ENCODE measurements around the gene TAOK1. TPM values are rescaled to one million over a fixed set of nuclear protein-coding genes. Genes with fewer than 3 reads are reported as not detected.

TAOK1 gene
- total RNA-seq, 1 experiment from 2014 or later: 85.5 TPM

GRCh38 chr17:29514792-29515191 lies 124.6 kb downstream of the TAOK1 start:
- intact Hi-C loops (cut with micrococcal nuclease; ENCODE audit: unreplicated experiment): no loop called here
- Histone ChIP-seq H3K27ac (ENCODE audit: low read depth, low read length, poor library complexity, severe bottlenecking) (no peak overlapping the region), H3K9me3 (ENCODE audit: low read depth, low read length, poor library complexity, severe bottlenecking) (no peaks in the 10 kb centered on the region), H3K4me3 (ENCODE audit: low read depth, low read length, poor library complexity, severe bottlenecking) (no peak overlapping the region), H3K4me1 (ENCODE audit: insufficient read depth, low read length, poor library complexity, severe bottlenecking) (no peaks in the 10 kb centered on the region), H3K27me3 (replicated peaks; ENCODE audit: insufficient read depth, low read depth, low read length, poor library complexity) (no peaks in the 10 kb centered on the region), H3K36me3 (ENCODE audit: insufficient read depth, low read length, poor library complexity, severe bottlenecking) (peaks cover 58% of the 10 kb centered on the region)
- ChIA-PET CTCF (interaction anchor here (0.7 kb wide), 1 partner anchor 144 kb away, joined by 9 read pairs; no protein-coding TSS in a partner anchor), POLR2A (ENCODE audit: low non-redundant PET) (no interaction called here)
- DNase-seq (ENCODE audit: low spot score): no peak
- TF ChIP-seq EZH2 (IDR thresholded peaks at IDR 0.05; ENCODE audit: borderline replicate concordance, low read depth, low read length, poor library complexity, severe bottlenecking): no peak
- TF ChIP-seq CTCF (conservative IDR thresholded peaks at IDR 0.05; ENCODE audit: low read depth, low read length): no peak
- BruUV-seq (replicated peaks): no TSS peak

- H3K27ac ChIP-seq (ENCODE audit: low read depth, low read length, poor library complexity, severe bottlenecking): no peak overlapping the region
- no peaks in the 10 kb centered on the region for H3K4me1 ChIP-seq (ENCODE audit: insufficient read depth, low read length, poor library complexity, severe bottlenecking)
- peaks cover 56% of the 10 kb centered on the region for H3K36me3 ChIP-seq (ENCODE audit: insufficient read depth, low read length, poor library complexity, severe bottlenecking)
- intact Hi-C loops (cut with micrococcal nuclease; ENCODE audit: unreplicated experiment): no loop called here
- no peak overlapping the region for H3K4me3 ChIP-seq (ENCODE audit: low read depth, low read length, poor library complexity, severe bottlenecking)
- POLR2A ChIA-PET (ENCODE audit: low non-redundant PET): no interaction called here
- no peaks in the 10 kb centered on the region for H3K27me3 ChIP-seq (replicated peaks; ENCODE audit: insufficient read depth, low read depth, low read length, poor library complexity)
- TF ChIP-seq EZH2 (IDR thresholded peaks at IDR 0.05; ENCODE audit: borderline replicate concordance, low read depth, low read length, poor library complexity, severe bottlenecking) (no peak), CTCF (conservative IDR thresholded peaks at IDR 0.05; ENCODE audit: low read depth, low read length) (no peak)
- no TSS peak for BruUV-seq (replicated peaks)
- CTCF ChIA-PET: no interaction called here
- H3K9me3 ChIP-seq (ENCODE audit: low read depth, low read length, poor library complexity, severe bottlenecking): no peaks in the 10 kb centered on the region
- no peak for DNase-seq (ENCODE audit: low spot score)
Observed at GRCh38 chr17:29518359-29518758, 128.2 kb downstream of the TAOK1 start.

GRCh38 chr17:29524692-29525091 lies 134.5 kb downstream of the TAOK1 start:
- POLR2A ChIA-PET (ENCODE audit: low non-redundant PET): no interaction called here
- Histone ChIP-seq H3K9me3 (ENCODE audit: low read depth, low read length, poor library complexity, severe bottlenecking) (no peaks in the 10 kb centered on the region), H3K4me3 (ENCODE audit: low read depth, low read length, poor library complexity, severe bottlenecking) (no peak overlapping the region), H3K27ac (ENCODE audit: low read depth, low read length, poor library complexity, severe bottlenecking) (no peak overlapping the region), H3K4me1 (ENCODE audit: insufficient read depth, low read length, poor library complexity, severe bottlenecking) (no peaks in the 10 kb centered on the region), H3K36me3 (ENCODE audit: insufficient read depth, low read length, poor library complexity, severe bottlenecking) (peaks cover 35% of the 10 kb centered on the region), H3K27me3 (replicated peaks; ENCODE audit: insufficient read depth, low read depth, low read length, poor library complexity) (no peaks in the 10 kb centered on the region)
- DNase-seq (ENCODE audit: low spot score): no peak
- no TSS peak for BruUV-seq (replicated peaks)
- CTCF ChIA-PET: no interaction called here
- intact Hi-C loops (cut with micrococcal nuclease; ENCODE audit: unreplicated experiment): no loop called here
- no peak for TF ChIP-seq CTCF (conservative IDR thresholded peaks at IDR 0.05; ENCODE audit: low read depth, low read length)
